Activated CD8-positive, alpha-beta memory T cell treated with anti-CD3 and anti-CD28 coated beads, Interleukin-2, amount 10 ng/mL, durations not matched to agents 7 days and 5 days (primary cell): ENCODE data around the gene RNPEPL1. TPM values are rescaled to one million over a fixed set of nuclear protein-coding genes. Genes with fewer than 3 reads are reported as not detected.
"Not testable (repeated sequence)": the region's sequence is repeated elsewhere in the genome, so short reads cannot be mapped to it uniquely, and the experiment has no call there.

Experiments
- ATAC-seq: fragments of 150-1000 bp; cut with Tn5 transposase; one replicate; pipeline ENCODE4 v1.10.0; 2021; ENCODE audit warnings: moderate library complexity
- CTCF ChIA-PET: fragments of 350-600 bp; sonication (Branson Sonifier 250); formaldehyde crosslinking; loops from one replicate; lab custom pipeline; 2021; ENCODE audit warnings: antibody characterized with exemption; lab: Charles Lee
- DNase-seq: peaks from one replicate; pipeline ENCODE4 v3.0.0-alpha.2; 2020
- H3K27ac Mint-ChIP-seq: one replicate; pipeline ENCODE4 v1.8.0; 2021; ENCODE audit warnings: mild to moderate bottlenecking, mixed read lengths
- H3K27me3 Mint-ChIP-seq: one replicate; pipeline ENCODE4 v1.8.0; 2021; ENCODE audit warnings: mixed read lengths
- H3K36me3 Mint-ChIP-seq: one replicate; pipeline ENCODE4 v1.8.0; 2021; ENCODE audit warnings: mild to moderate bottlenecking, mixed read lengths
- H3K4me1 Mint-ChIP-seq: one replicate; pipeline ENCODE4 v1.8.0; 2021; ENCODE audit warnings: mixed read lengths
- H3K4me3 Mint-ChIP-seq: one replicate; pipeline ENCODE4 v1.8.0; 2021; ENCODE audit warnings: mild to moderate bottlenecking, moderate library complexity, mixed read lengths
- H3K9me3 Mint-ChIP-seq: one replicate; pipeline ENCODE4 v1.8.0; 2022; ENCODE audit warnings: low read depth, mixed read lengths
- total RNA-seq, 2 experiments: library from RNA; stranded (reverse); gene quantifications; one replicate each; pipeline ENCODE4 v1.2.3, GENCODE V29; 2021

Gene RNPEPL1
- total RNA-seq, 2 experiments from 2014 or later: 101 to 152 TPM

DNA sequence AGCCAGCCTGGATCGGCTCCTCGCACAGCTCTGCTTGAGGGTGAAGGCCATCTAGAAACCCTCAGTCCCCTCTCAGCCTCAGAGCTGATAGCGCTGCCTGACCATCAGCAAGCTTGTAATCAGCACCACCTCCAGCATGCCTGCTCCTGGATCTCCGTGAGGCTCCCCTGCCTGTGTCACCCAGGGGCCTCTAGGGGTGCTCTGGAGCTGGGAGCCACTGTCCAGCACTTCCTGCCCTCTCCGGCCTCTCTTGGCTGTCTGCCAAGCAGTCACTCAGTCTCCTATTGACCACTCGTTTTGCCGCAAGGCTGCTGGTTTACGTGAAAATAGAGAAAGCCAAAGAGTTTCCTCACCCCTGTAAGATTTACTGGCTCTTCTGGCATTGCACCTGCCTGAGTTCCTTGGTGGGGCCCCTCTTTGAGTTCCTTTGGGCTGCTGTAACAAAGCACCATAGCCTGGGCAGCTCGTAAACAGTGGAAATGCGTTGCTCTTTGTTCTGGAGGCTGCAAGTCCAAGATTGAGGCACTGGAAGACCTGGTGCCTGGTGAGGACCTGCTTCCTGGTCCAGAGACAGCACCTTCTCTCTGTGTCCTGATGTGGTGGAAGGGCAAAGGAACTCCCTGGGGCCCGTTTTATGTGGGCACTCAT, 36.1 kb downstream of the RNPEPL1 start:
- no peak overlapping the region for H3K4me3 Mint-ChIP-seq
- H3K27ac Mint-ChIP-seq: no peak overlapping the region
- no peak for DNase-seq
- H3K9me3 Mint-ChIP-seq: no peaks in the 10 kb centered on the region
- CTCF ChIA-PET: interaction anchor here (1.4 kb wide), 1 partner anchor 22 kb away, joined by 3 read pairs; no protein-coding TSS in a partner anchor
- no peaks in the 10 kb centered on the region for H3K27me3 Mint-ChIP-seq
- peak; percentile 39 for ATAC-seq
- peaks cover 10% of the 10 kb centered on the region for H3K4me1 Mint-ChIP-seq
- no peaks in the 10 kb centered on the region for H3K36me3 Mint-ChIP-seq

DNA sequence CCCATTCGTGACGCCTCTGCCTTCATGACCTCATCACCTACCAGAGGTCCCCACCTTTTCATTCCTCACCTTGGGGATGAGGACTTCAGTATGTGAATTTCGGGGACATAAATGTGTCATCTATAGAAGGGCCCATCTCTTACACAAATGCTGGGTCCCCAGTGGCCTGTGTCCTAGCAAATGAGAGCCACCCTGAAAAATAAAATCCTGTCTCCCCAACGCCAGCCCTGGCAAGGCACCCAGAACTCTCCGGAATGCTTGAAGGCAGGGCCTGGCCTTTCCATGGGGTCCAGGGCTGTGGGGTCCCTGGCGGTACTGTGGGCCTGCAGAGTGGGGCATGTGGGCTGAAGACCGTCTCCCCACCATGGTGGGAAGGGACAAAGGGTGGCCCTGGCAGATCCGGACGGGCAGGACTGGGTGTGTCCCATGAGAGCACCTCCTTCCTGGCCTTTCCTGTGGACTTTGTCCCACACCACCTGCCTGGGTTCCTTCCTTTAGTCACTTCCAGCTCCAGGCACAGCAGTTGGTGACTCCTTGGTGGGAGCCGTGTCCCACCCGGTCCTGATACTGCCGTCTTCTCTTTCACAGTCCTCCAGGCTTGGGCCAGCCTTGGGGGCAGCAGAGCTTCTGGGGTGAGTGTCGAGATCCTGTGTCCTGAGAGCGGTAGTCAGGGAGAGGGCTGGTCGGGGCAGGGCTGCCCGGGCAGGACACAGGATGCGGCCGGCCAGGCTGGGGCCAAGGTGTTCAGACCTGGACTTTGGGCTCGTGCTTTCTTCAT, 36.8 kb downstream of the RNPEPL1 start:
- no peak for DNase-seq
- CTCF ChIA-PET: interaction anchor here (0.8 to 1.4 kb wide), 3 partner anchors 8 to 18 kb away, joined by 3 to 6 read pairs (median 3); partner anchors contain the start of gene CAPN10
- H3K27ac Mint-ChIP-seq: no peak overlapping the region

DNA sequence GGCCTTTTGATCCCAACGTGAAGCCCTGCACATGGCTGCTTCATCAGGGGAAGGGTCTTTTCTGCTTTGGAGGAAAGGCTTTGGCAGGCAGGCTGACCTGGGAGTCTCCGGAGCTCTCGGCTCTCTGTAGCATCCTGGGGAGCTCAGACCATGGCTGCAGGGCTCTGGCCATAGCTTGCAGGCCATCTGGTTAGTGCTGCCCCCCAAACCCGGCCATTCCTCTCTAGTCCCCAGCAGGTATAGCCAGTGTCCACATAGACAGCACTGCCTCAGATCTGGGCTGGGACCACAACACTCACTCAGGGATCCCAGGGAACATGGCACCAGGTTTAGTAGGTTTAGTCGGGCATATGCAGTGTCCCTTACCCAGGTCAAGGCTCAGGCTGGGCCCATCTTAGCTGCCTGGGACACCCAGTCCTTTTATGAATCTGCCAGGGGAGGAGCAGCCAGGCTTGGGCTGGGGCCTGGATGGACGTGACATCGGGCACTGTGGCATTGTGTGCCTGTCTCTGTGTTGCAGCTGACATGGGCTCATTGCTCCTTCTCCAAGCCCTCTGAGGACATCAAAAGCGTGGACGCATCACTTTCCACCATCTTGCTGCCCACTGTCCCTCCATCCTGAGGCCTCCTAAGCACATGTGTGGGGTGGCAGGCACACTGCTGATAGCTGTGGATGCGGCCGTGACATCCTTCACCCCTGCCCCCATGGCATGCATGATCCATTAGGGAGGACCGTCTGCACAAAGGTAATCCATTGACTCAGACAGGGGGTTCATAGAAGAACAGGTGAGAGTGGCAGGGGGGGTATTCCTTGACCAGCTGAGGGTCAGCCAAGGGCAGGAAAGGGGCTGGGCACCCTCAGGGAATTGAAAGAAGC, 37.8 kb downstream of the RNPEPL1 start:
- peaks cover 3% of the 10 kb centered on the region for H3K36me3 Mint-ChIP-seq
- peaks cover 18% of the 10 kb centered on the region for H3K4me1 Mint-ChIP-seq
- no peak for DNase-seq
- H3K4me3 Mint-ChIP-seq: no peak overlapping the region
- no peak for ATAC-seq
- H3K27me3 Mint-ChIP-seq: no peaks in the 10 kb centered on the region
- H3K27ac Mint-ChIP-seq: no peak overlapping the region
- no peaks in the 10 kb centered on the region for H3K9me3 Mint-ChIP-seq
- CTCF ChIA-PET: interaction anchor here (0.8 to 1.4 kb wide), 4 partner anchors 9 to 92 kb away, joined by 3 to 6 read pairs (median 3); partner anchors contain the start of gene CAPN10

More for the DNA sequence above, 36.8 kb downstream of the RNPEPL1 start:
- Mint-ChIP-seq H3K4me1 (peaks cover 13% of the 10 kb centered on the region), H3K27me3 (no peaks in the 10 kb centered on the region), H3K9me3 (no peaks in the 10 kb centered on the region), H3K36me3 (peaks cover 2% of the 10 kb centered on the region), H3K4me3 (no peak overlapping the region)
- no peak for ATAC-seq

DNA sequence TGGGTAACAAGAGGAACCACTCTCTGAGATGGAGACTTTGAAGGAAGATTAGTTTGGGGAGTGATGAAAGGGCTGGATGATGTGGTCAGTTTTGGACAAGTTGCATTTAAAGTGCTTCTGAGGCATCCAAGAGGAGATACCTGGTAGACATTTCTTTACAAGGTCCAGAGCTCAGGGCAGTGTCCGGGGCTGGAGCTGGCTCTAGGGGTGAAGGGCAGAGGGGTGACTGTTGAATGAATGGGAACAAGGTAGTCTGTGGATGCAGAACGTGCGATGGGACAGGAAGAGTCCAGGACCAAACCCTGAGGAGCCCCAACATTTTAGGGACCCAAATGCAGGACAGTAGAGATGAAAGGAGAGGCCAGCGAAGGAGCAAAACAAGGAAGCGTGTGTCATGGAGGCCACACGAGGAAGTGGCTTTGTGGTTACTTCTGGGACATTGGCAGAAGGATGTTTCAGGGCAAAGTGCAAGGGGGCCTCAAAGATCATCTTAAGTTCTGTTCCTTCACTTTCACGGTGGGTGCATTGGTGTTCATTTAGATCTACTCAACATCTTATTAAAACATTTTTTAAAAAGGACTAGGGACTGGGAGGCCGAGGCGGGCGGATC, 43.4 kb downstream of the RNPEPL1 start:
- Mint-ChIP-seq H3K4me3 (peak overlapping the region; percentile 49), H3K9me3 (peaks cover 1% of the 10 kb centered on the region)

DNA sequence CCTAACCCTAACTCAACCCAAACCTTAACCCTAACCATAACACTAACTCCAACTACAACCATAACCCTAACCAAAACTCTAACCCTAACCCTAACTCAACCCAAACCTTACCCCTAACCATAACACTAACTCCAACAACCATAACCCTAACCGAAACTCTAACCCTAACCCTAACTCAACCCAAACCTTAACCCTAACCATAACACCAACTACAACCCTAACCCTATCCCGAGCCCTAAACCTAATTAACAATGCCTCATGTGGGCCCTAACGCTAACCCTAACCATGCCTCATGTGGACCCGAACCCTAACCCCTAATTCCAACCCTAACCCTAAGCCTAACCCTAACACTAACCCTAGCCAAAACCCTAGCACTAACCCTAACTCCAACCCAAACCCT, 45.5 kb downstream of the RNPEPL1 start:
- Mint-ChIP-seq H3K36me3 (peaks cover 32% of the 10 kb centered on the region), H3K4me1 (peaks cover 47% of the 10 kb centered on the region), H3K9me3 (peaks cover 5% of the 10 kb centered on the region), H3K27me3 (no peaks in the 10 kb centered on the region), H3K27ac (no peak overlapping the region), H3K4me3 (no peak overlapping the region)
- CTCF ChIA-PET: interaction anchor here (2.0 to 4.4 kb wide), 3 partner anchors 8 to 48 kb away, joined by 12 to 27 read pairs (median 25); partner anchors contain the start of gene GPR35
- DNase-seq: no peak
- ATAC-seq: no peak

More for the DNA sequence above, 43.4 kb downstream of the RNPEPL1 start:
- Mint-ChIP-seq H3K27ac (no peak overlapping the region), H3K27me3 (no peaks in the 10 kb centered on the region), H3K36me3 (peaks cover 18% of the 10 kb centered on the region), H3K4me1 (peaks cover 42% of the 10 kb centered on the region)
- ATAC-seq: peak; percentile 48
- peak; percentile 85 for DNase-seq
- CTCF ChIA-PET: interaction anchor here (0.9 to 4.4 kb wide), 5 partner anchors 10 to 46 kb away, joined by 3 to 25 read pairs (median 12); partner anchors contain the start of genes CAPN10 and GPR35

DNA sequence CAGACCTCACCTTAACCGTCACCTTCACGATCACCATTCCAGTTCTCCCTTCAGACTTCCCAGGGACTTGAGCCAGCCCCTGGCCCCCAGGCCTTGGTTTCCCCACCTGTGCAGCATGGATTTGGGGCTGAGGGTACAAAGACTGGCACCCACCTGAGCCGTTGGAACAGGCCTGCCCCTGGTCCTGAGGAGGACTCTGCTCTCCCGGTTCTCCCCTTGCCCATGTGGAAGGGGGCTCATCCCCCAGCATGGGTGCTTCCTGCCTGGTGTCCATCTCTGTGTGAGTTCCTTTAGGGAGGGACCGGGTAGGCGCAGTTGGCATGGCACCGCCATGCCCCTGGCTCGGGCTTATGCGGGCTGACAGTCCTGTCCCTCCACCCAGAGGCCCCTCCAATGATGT, 46.1 kb downstream of the RNPEPL1 start:
- ATAC-seq (no peak), DNase-seq (no peak)
- H3K4me1 Mint-ChIP-seq: peaks cover 46% of the 10 kb centered on the region
- H3K27me3 Mint-ChIP-seq: no peaks in the 10 kb centered on the region
- peaks cover 37% of the 10 kb centered on the region for H3K36me3 Mint-ChIP-seq
- no peak overlapping the region for H3K4me3 Mint-ChIP-seq
- CTCF ChIA-PET: no interaction called here
- H3K27ac Mint-ChIP-seq: no peak overlapping the region
- peaks cover 5% of the 10 kb centered on the region for H3K9me3 Mint-ChIP-seq

DNA sequence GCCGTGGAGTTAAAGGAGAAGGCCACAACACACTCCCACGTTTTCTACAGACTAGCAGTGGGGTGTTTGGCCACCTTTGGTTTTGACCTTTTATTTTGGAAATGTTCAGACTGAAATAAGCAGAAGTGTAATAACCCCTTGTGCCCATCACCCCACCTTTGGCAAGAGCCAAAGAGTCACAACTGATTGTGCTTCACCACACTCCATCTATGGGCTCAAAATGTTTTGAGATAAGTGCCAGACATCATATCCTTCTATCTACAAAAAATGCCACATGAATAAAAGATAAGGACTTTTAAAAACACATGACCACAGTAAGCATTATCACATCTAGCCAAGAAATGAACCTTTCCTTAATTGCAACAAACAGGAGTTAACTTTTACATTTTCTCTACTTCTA, 47.1 kb downstream of the RNPEPL1 start:
- CTCF ChIA-PET: interaction anchor here (0.8 kb wide), 1 partner anchor 49 kb away, joined by 3 read pairs; no protein-coding TSS in a partner anchor
- peaks cover 34% of the 10 kb centered on the region for H3K36me3 Mint-ChIP-seq
- no peak for DNase-seq
- H3K9me3 Mint-ChIP-seq: peaks cover 5% of the 10 kb centered on the region
- H3K4me3 Mint-ChIP-seq: no peak overlapping the region
- no peak overlapping the region for H3K27ac Mint-ChIP-seq
- no peak for ATAC-seq
- H3K4me1 Mint-ChIP-seq: peaks cover 49% of the 10 kb centered on the region
- no peaks in the 10 kb centered on the region for H3K27me3 Mint-ChIP-seq

DNA sequence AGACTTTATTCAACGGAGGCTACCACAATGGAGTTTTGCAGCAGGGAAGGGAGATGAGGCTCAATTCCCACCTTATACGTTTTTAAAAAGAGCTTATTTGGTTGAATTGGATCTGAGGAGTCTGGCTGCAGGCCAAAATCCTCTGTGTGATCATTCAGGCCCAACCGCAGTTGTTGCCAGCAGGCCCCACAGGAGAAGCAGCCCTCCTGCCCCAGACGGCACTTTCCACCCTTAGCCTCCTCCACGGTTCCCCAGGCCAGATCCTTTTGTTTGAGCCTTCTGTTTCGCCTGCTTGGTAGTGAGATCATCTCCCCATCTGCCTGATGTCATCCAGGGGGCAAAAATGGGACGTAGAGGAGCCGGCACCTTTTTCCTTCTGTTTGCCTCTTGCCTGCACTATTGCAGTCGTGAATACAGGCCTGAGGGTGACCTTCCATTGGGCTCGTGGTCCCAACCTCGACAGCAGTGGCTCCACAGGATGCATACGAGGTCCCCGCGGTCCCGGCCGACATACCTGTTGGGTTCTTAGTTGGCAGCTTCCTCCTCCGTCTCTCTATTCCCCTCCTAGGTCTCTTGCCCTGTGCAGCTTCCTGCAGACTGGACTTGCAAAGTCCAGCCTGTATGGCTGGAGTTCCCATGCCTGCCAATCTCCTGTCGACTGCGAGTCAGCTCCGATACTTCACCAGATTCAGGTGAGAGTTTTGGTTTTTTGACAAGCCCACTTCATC, 47.7 kb downstream of the RNPEPL1 start:
- H3K36me3 Mint-ChIP-seq: peaks cover 34% of the 10 kb centered on the region
- ATAC-seq (no peak), DNase-seq (no peak)
- no peak overlapping the region for H3K4me3 Mint-ChIP-seq
- CTCF ChIA-PET: interaction anchor here (0.8 to 1.6 kb wide), 3 partner anchors 49 to 98 kb away, joined by 3 to 4 read pairs (median 3); no protein-coding TSS in a partner anchor
- H3K9me3 Mint-ChIP-seq: peaks cover 5% of the 10 kb centered on the region
- H3K27ac Mint-ChIP-seq: no peak overlapping the region
- H3K4me1 Mint-ChIP-seq: peaks cover 50% of the 10 kb centered on the region
- H3K27me3 Mint-ChIP-seq: no peaks in the 10 kb centered on the region

DNA sequence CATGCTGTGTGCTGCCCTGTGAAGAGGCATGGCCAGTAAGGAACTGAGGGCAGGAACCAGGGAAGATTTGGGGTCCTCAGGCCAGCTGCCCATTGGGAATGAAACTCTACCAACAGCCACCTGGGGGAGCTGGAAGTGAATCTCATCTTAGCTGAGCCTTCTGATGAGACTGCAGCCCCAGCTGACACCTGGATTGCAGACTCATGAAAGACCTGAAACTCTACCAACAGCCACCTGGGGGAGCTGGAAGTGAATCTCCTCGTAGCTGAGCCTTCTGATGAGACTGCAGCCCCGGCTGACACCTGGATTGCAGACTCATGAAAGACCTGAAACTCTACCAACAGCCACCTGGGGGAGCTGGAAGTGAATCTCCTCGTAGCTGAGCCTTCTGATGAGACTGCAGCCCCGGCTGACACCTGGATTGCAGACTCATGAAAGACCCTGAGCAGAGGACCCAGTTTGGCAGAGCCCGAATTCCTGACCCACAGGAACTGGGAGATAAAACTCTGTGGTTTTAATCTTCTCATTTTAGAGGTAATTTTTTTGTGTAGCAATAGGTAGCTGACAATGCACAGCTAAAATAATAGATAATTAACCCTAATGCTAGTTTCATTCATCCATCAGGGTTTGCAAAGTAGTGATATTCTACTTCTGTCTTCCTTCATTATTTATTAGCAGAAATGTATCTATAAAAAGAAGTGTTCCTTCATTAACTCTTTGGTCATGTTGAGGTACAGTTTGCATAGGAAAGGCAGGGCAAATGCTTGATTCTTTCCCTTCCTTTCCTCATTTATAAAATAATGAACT, 48.8 kb downstream of the RNPEPL1 start:
- ATAC-seq, DNase-seq, H3K9me3 Mint-ChIP-seq, H3K27me3 Mint-ChIP-seq, H3K27ac Mint-ChIP-seq, H3K4me3 Mint-ChIP-seq: not testable (repeated sequence)
- CTCF ChIA-PET: interaction anchor here (1.1 to 1.6 kb wide), 6 partner anchors 10 to 103 kb away, joined by 3 to 9 read pairs (median 4); partner anchors contain the start of gene CAPN10
- peaks cover 27% of the 10 kb centered on the region for H3K36me3 Mint-ChIP-seq
- peaks cover 49% of the 10 kb centered on the region for H3K4me1 Mint-ChIP-seq

DNA sequence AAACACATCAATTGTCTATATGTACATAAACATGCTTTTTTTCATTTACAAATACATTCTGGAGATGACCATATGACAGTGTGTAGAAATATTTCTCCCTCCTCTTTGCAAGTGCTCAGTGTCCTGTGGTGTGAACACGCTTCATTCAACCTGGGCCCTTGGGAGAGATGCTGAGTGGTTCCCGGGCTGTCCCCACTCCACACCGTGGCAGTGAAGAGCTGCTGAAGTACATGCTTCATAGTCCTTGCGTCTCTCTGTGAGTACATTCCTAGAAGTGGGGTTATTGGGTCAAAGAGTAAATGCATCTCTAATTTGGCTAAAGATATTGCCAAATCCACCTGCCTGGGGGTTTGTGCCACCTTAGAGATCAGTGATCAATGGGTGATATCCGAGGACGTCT, 50.5 kb downstream of the RNPEPL1 start:
- H3K27ac Mint-ChIP-seq: peak overlapping the region; percentile 43

DNA sequence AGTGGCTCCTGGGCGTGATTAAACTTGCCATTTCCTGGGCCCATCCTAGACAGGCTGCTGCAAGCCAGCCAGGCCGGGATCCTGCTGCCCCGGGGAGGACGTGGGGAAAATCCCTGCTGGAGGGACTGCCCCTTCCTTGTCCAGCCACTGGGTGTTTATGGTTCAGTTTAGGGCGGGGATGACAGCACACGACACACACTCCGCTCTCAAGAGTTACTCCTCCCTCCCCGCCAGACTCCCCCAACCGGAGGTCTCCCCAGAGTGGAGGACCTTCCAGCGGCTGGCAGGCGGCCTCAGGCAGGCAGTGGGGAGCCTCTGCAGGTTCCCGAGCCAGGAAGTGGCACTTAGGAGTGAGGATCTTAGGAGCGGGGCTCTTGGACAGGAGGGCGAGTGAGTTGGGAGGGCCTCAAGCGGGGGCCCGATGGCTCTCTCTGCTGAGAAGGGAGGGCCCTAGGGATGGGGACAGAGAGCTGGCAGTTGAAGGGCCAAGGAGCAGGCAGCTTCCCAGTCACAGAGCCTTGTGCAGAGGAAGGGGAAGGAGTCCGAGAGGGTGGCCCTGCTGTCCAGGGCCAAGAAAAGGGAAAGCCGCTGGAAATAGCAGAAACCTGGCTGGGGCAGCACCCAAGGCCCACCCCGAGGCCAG, 51.3 kb downstream of the RNPEPL1 start:
- ATAC-seq: no peak
- Mint-ChIP-seq H3K36me3 (peaks cover 27% of the 10 kb centered on the region), H3K27me3 (no peaks in the 10 kb centered on the region), H3K27ac (peak overlapping the region; percentile 56), H3K4me1 (peaks cover 71% of the 10 kb centered on the region), H3K4me3 (no peak overlapping the region), H3K9me3 (peaks cover 5% of the 10 kb centered on the region)
- CTCF ChIA-PET: interaction anchor here (0.6 to 7.6 kb wide), 4 partner anchors 10 to 54 kb away, joined by 3 to 62 read pairs (median 6); partner anchors contain the start of gene CAPN10
- no peak for DNase-seq

More for the DNA sequence above, 50.5 kb downstream of the RNPEPL1 start:
- Mint-ChIP-seq H3K4me1 (peaks cover 63% of the 10 kb centered on the region), H3K4me3 (no peak overlapping the region), H3K9me3 (peaks cover 5% of the 10 kb centered on the region), H3K36me3 (peaks cover 27% of the 10 kb centered on the region), H3K27me3 (no peaks in the 10 kb centered on the region)
- CTCF ChIA-PET: interaction anchor here (1.2 to 2.4 kb wide), 2 partner anchors 10 to 52 kb away, joined by 5 to 6 read pairs; no protein-coding TSS in a partner anchor
- no peak for ATAC-seq
- no peak for DNase-seq
